H1 (cell line): Measurements from ENCODE around the gene HHAT. TPM values are rescaled to one million over a fixed set of nuclear protein-coding genes. Genes with fewer than 3 reads are reported as not detected.

ENCODE experiments used
- CTCF ChIA-PET: fragments of 300-600 bp; sonication (Branson Sonifier 250); formaldehyde crosslinking; loops from one replicate; lab custom pipeline; 2021; ENCODE audit not compliant: partially characterized antibody; lab: Charles Lee
- POLR2A ChIA-PET: fragments of 300-600 bp; sonication (Branson Sonifier 250); formaldehyde crosslinking; loops from one replicate; lab custom pipeline; 2021; ENCODE audit warnings: inconsistent platforms; ENCODE audit not compliant: partially characterized antibody; lab: Charles Lee
- DNase-seq, 2 experiments: peaks; one replicate each; pipeline versions ENCODE4 v3.0.0 to v3.0.0-alpha.2; 2010 to 2022; ENCODE audit warnings: low spot score in 2 of 2, low read depth in 1 of 2, mixed read lengths in 1 of 2
- FAIRE-seq: peaks from 2 replicates; lab custom pipeline; 2011; peaks lifted over from hg19 to GRCh38; lab: Jason Lieb, UNC
- H2AFZ ChIP-seq: 2 replicates; pipeline ENCODE4 v1.8.1; 2012; ENCODE audit warnings: low read length, inconsistent platforms
- H2AK5ac ChIP-seq: 2 replicates; pipeline ENCODE4 v1.6.1; 2013; ENCODE audit warnings: low read depth, low read length
- H2BK120ac ChIP-seq: replicated peaks from 2 replicates; pipeline ENCODE3; 2013; ENCODE audit warnings: low read depth, low read length, inconsistent platforms
- H2BK12ac ChIP-seq: 2 replicates; pipeline ENCODE4 v1.6.1; 2013; ENCODE audit warnings: low read depth, low read length
- H2BK15ac ChIP-seq: 2 replicates; pipeline ENCODE4 v1.6.1; 2013; ENCODE audit warnings: low read length
- H2BK20ac ChIP-seq: 2 replicates; pipeline ENCODE4 v1.6.1; 2013; ENCODE audit warnings: low read length
- H2BK5ac ChIP-seq: 2 replicates; pipeline ENCODE4 v1.6.1; 2013; ENCODE audit warnings: low read depth, low read length
- H3K14ac ChIP-seq: 2 replicates; pipeline ENCODE4 v1.6.1; 2013; ENCODE audit warnings: inconsistent platforms; ENCODE audit not compliant: insufficient read length
- H3K18ac ChIP-seq: 2 replicates; pipeline ENCODE4 v1.6.1; 2013; ENCODE audit warnings: low read length; ENCODE audit errors: extremely low read depth
- H3K23ac ChIP-seq: 2 replicates; pipeline ENCODE4 v1.6.1; 2013; ENCODE audit warnings: inconsistent platforms; ENCODE audit not compliant: insufficient read length
- H3K23me2 ChIP-seq: 2 replicates; pipeline ENCODE4 v1.6.1; 2013; ENCODE audit warnings: low read depth, low read length
- H3K27ac ChIP-seq: 2 replicates; pipeline ENCODE4 v1.6.1; 2011; ENCODE audit warnings: low read depth, low read length, inconsistent platforms
- H3K27me3 ChIP-seq, 4 experiments: replicated peaks in 1 of 4; 1 replicate in 1 of 4; 2 replicates in 3 of 4; pipeline versions ENCODE4 v1.6.1 to v1.8.1; 2011 to 2013; ENCODE audit warnings: low read length in 3 of 4, mild to moderate bottlenecking in 3 of 4, inconsistent platforms in 2 of 4, mixed read lengths in 2 of 4, moderate library complexity in 1 of 4; ENCODE audit not compliant: control insufficient read depth in 3 of 4, insufficient read depth in 3 of 4; ENCODE audit errors: extremely low read depth in 1 of 4
- H3K36me3 ChIP-seq, 4 experiments: 2 replicates each; pipeline versions ENCODE4 v1.6.1 to v1.8.1; 2011 to 2013; ENCODE audit warnings: mild to moderate bottlenecking in 4 of 4, low read length in 3 of 4, moderate library complexity in 2 of 4, control low read depth in 1 of 4, inconsistent platforms in 1 of 4; ENCODE audit not compliant: insufficient read depth in 4 of 4, control insufficient read depth in 2 of 4
- H3K4ac ChIP-seq: replicated peaks from 2 replicates; pipeline ENCODE3; 2013; ENCODE audit warnings: low read length, low read depth, mixed read lengths, inconsistent platforms; ENCODE audit not compliant: insufficient read length
- H3K4me1 ChIP-seq, 4 experiments: replicated peaks in 1 of 4; 1 replicate in 1 of 4; 2 replicates in 3 of 4; pipeline versions ENCODE4 v1.6.1 to v1.8.1; 2011 to 2013; ENCODE audit warnings: low read length in 3 of 4, inconsistent platforms in 2 of 4, mixed read lengths in 1 of 4; ENCODE audit not compliant: insufficient read depth in 4 of 4, control insufficient read depth in 3 of 4
- H3K4me2 ChIP-seq, 2 experiments: 2 replicates each; pipeline versions ENCODE4 v1.6.1 to v1.8.1; 2011 to 2013; ENCODE audit warnings: low read depth in 2 of 2, low read length in 2 of 2, control low read depth in 1 of 2, inconsistent platforms in 1 of 2, mild to moderate bottlenecking in 1 of 2; ENCODE audit not compliant: insufficient read depth in 1 of 2
- H3K4me3 ChIP-seq, 4 experiments: fragments of 200-600, 300-600 bp in 1 of 4; sonication (generic), shearing (Covaris generic), sonication (Bioruptor Twin) in 1 of 4; 2 replicates each; pipeline versions ENCODE4 v1.5.1 to v1.8.1; 2011 to 2016; ENCODE audit warnings: low read length in 4 of 4, low read depth in 3 of 4, control low read depth in 2 of 4, inconsistent platforms in 2 of 4, mild to moderate bottlenecking in 2 of 4, mixed read lengths in 1 of 4, moderate library complexity in 1 of 4; ENCODE audit not compliant: insufficient read depth in 2 of 4; ENCODE audit errors: extremely low read depth in 1 of 4
- H3K56ac ChIP-seq: replicated peaks from 2 replicates; pipeline ENCODE3; 2013; ENCODE audit warnings: low read depth, mild to moderate bottlenecking, mixed read lengths, low read length, inconsistent platforms; ENCODE audit not compliant: insufficient read length
- H3K79me1 ChIP-seq: 2 replicates; pipeline ENCODE4 v1.6.1; 2013; ENCODE audit warnings: low read depth, low read length, control low read depth
- H3K79me2 ChIP-seq, 2 experiments: 2 replicates each; pipeline versions ENCODE4 v1.6.1 to v1.8.1; 2012 to 2013; ENCODE audit warnings: low read length in 2 of 2, mild to moderate bottlenecking in 2 of 2, inconsistent platforms in 1 of 2; ENCODE audit not compliant: insufficient read depth in 2 of 2, control insufficient read depth in 1 of 2
- H3K9ac ChIP-seq, 4 experiments: replicated peaks in 1 of 4; 1 replicate in 1 of 4; 2 replicates in 3 of 4; pipeline versions ENCODE4 v1.6.1 to v1.8.1; 2011 to 2013; ENCODE audit warnings: low read depth in 3 of 4, low read length in 3 of 4, control low read depth in 2 of 4, mild to moderate bottlenecking in 2 of 4, moderate library complexity in 2 of 4, inconsistent platforms in 1 of 4; ENCODE audit errors: extremely low read depth in 1 of 4
- H3K9me3 ChIP-seq, 2 experiments: 2 replicates each; pipeline versions ENCODE4 v1.6.1 to v1.8.1; 2012 to 2013; ENCODE audit warnings: mild to moderate bottlenecking in 2 of 2, moderate library complexity in 2 of 2, control low read depth in 1 of 2, inconsistent platforms in 1 of 2, low read depth in 1 of 2, low read length in 1 of 2, mixed read lengths in 1 of 2; ENCODE audit not compliant: insufficient read depth in 2 of 2
- H4K20me1 ChIP-seq, 2 experiments: replicated peaks in 1 of 2; 2 replicates each; pipeline versions ENCODE3 to v1.8.1; 2011 to 2013; ENCODE audit warnings: inconsistent platforms in 2 of 2, low read length in 2 of 2, mild to moderate bottlenecking in 1 of 2; ENCODE audit not compliant: insufficient read depth in 2 of 2, control insufficient read depth in 1 of 2
- H4K5ac ChIP-seq: 2 replicates; pipeline ENCODE4 v1.6.1; 2013; ENCODE audit warnings: low read length, low read depth, mixed read lengths, inconsistent platforms; ENCODE audit not compliant: insufficient read length
- H4K8ac ChIP-seq: 2 replicates; pipeline ENCODE4 v1.8.0; 2013; ENCODE audit warnings: mild to moderate bottlenecking, moderate library complexity, low read length, inconsistent platforms; ENCODE audit not compliant: insufficient read depth; ENCODE audit errors: extremely low read depth
- H4K91ac ChIP-seq: replicated peaks from 2 replicates; pipeline ENCODE3; 2013; ENCODE audit warnings: low read length, mixed read lengths, inconsistent platforms; ENCODE audit not compliant: insufficient read length
- EGR1 ChIP-seq: IDR thresholded peaks from 2 replicates; pipeline ENCODE4 v1.6.1; 2011; ENCODE audit warnings: low read depth, low read length, borderline replicate concordance
- WGBS, 2 experiments: shearing (Covaris generic) in 1 of 2; methylation state at CpG; one replicate each; pipeline versions ENCODE4 v1.1.6 to v1.1.7; 2013 to 2015; ENCODE audit warnings: low lambda C conversion rate in 2 of 2, mixed read lengths in 2 of 2, inconsistent platforms in 1 of 2, low coverage in 1 of 2, missing lambda C conversion rate in 1 of 2; ENCODE audit not compliant: insufficient replicate concordance in 2 of 2, insufficient coverage in 1 of 2, insufficient read length in 1 of 2; ENCODE audit errors: extremely low coverage in 1 of 2, missing lambda C conversion rate in 1 of 2; 5-methylcytosine and 5-hydroxymethylcytosine counted together
- polyA plus RNA-seq, 7 experiments: library from polyadenylated mRNA; depleted of rRNA in 3 of 7; stranded (reverse) in 5 of 7; unstranded in 2 of 7; fragments of >200 nt in 5 of 7; fragments of 200-250 nt in 2 of 7; gene quantifications; 1 replicate in 5 of 7; 2 replicates in 1 of 7; 4 replicates in 1 of 7; pipeline versions ENCODE4 v1.2.1 to v1.2.3, GENCODE V29; 2011 to 2013; ENCODE audit warnings: missing spikeins in 2 of 7, mixed read lengths in 2 of 7
- total RNA-seq: library from RNA; stranded (reverse); fragmentation: NEBNext Ultra II Directional; extraction: Animal tissue kit (Norgen Biotek cat#: 25700); gene quantifications from 2 replicates; pipeline ENCODE4 v1.2.1, GENCODE V29; 2021

Gene HHAT
- total and polyA plus RNA-seq, 2 of the 8 experiments (the other 6 are each of a cell fraction or from before 2014, with no cell fraction given): 0.15 to 0.51 TPM

DNA sequence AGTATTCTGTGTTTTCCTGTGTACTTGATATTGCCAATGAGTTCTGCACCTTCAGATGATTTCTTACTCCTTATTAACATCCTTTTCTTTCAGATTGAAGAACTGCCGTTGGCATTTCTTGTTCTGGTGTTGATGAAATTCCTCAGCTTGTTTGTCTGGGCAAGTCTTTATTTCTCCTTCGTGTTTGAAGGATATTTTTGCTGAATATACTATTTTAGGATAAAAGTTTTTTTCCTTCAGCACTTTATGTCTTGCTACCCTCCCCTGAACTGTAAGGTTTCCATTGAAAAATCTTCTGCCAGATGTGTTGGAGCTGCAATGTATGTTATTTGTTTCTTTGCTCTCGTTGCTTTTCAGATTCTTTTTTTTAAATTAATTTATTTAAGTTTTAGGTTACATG is 265.9 kb downstream of the HHAT start:
- no peaks in the 10 kb centered on the region for H3K4me1 ChIP-seq
- no peak overlapping the region for H2BK120ac ChIP-seq
- H3K18ac ChIP-seq: no peak overlapping the region
- H4K20me1 ChIP-seq: no peaks in the 10 kb centered on the region
- no peaks in the 10 kb centered on the region for H3K27me3 ChIP-seq
- no peak overlapping the region for H2BK12ac ChIP-seq
- no peaks in the 10 kb centered on the region for H3K9me3 ChIP-seq
- H2AK5ac ChIP-seq: no peak overlapping the region
- no peaks in the 10 kb centered on the region for H3K79me1 ChIP-seq
- no peak overlapping the region for H3K14ac ChIP-seq
- no peak overlapping the region for H3K27ac ChIP-seq
- H4K5ac ChIP-seq: no peak overlapping the region
- H3K4me2 ChIP-seq: no peak overlapping the region
- H3K4me3 ChIP-seq: no peak overlapping the region
- H3K23me2 ChIP-seq: no peaks in the 10 kb centered on the region
- WGBS, 2 experiments: 77% methylated on average over 3 of the region's 3 CpGs; no CpG with 5 or more reads in 1 of the 2 experiments
- H3K79me2 ChIP-seq: no peaks in the 10 kb centered on the region
- CTCF ChIA-PET: interaction anchor here (0.6 to 0.7 kb wide), 2 partner anchors 44 to 141 kb away, joined by 3 read pairs; no protein-coding TSS in a partner anchor
- H2BK15ac ChIP-seq: no peak overlapping the region
- H2BK5ac ChIP-seq: no peak overlapping the region
- H3K36me3 ChIP-seq: no peaks in the 10 kb centered on the region
- no peak overlapping the region for H2BK20ac ChIP-seq
- H3K56ac ChIP-seq: no peak overlapping the region
- DNase-seq: no peak
- no peak overlapping the region for H4K8ac ChIP-seq
- no peak overlapping the region for H3K23ac ChIP-seq
- H3K9ac ChIP-seq: no peak overlapping the region
- no peak overlapping the region for H3K4ac ChIP-seq
- H4K91ac ChIP-seq: no peak overlapping the region
- POLR2A ChIA-PET: no interaction called here
- no peak for FAIRE-seq
- H2AFZ ChIP-seq: no peak overlapping the region
- TF ChIP-seq EGR1: no peak
